Cardiac muscle cell (in vitro differentiated cells and primary cell): ENCODE measurements around the gene ERC2. TPM values are rescaled to one million over a fixed set of nuclear protein-coding genes. Genes with fewer than 3 reads are reported as not detected.

Source experiments
- DNase-seq, 2 donors: peaks; one replicate each; pipeline versions ENCODE4 v3.0.0 to v3.0.0-alpha.2; 2010 to 2017; ENCODE audit warnings: low read depth in 1 of 2, low spot score in 1 of 2
- H3K27ac ChIP-seq: fragments of 200-600 bp; sonication (generic); 2 replicates; pipeline ENCODE4 v1.5.1; 2016
- H3K27me3 ChIP-seq: fragments of 200-600 bp; sonication (generic); 2 replicates; pipeline ENCODE4 v1.6.0; 2016; ENCODE audit warnings: control low read depth
- H3K36me3 ChIP-seq: fragments of 200-600 bp; sonication (generic); 2 replicates; pipeline ENCODE4 v1.5.1; 2016; ENCODE audit warnings: control low read depth
- H3K4me1 ChIP-seq: fragments of 200-600 bp; sonication (generic); 2 replicates; pipeline ENCODE4 v1.8.1; 2017; ENCODE audit warnings: low read depth, mild to moderate bottlenecking, mixed run types
- H3K4me3 ChIP-seq: fragments of 200-600 bp; sonication (generic); 2 replicates; pipeline ENCODE4 v1.5.1; 2016; ENCODE audit warnings: mild to moderate bottlenecking
- H3K9me3 ChIP-seq: fragments of 200-600 bp; sonication (generic); 2 replicates; pipeline ENCODE4 v1.5.1; 2017; ENCODE audit warnings: low read depth, mild to moderate bottlenecking, control low read depth
- polyA plus RNA-seq: library from polyadenylated mRNA; unstranded; fragments of >200 nt; fragmentation: Nextera tagmentation; extraction: Ambion mirVana; gene quantifications from 2 replicates; pipeline ENCODE4 v1.2.1, GENCODE V29; 2016
- total RNA-seq: library from RNA; depleted of rRNA; stranded (reverse); fragments of >200 nt; gene quantifications from 2 replicates; pipeline ENCODE4 v1.2.3, GENCODE V29; 2016
- TF ChIP-seq, protein P1 (sequence below): IDR thresholded peaks from 2 replicates; pipeline ENCODE4 v1.5.1; 2012; ENCODE audit warnings: low read depth, mild to moderate bottlenecking, low read length

Gene ERC2
- total and polyA plus RNA-seq, 2 experiments from 2014 or later: 18.1 to 29.0 TPM

DNA sequence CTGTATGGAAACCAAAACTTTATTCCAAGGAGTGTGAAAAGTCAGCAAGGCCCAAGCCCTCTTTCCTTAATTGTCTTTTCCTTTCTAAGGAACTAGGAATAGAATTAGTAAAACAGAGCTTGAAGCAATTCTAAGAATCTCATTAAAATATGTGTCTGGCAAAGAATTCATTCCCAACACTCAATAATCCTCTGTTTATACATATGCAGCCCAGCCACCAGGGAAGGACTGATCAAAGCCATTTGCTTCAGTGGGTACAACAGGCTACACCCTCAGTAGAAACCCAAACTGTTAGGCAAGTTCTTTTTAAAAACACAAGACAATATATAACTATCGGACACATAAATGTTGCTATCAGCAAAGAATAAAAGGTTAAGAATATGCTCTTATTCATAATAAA, 266.9 kb downstream of the ERC2 start:
- no peak for DNase-seq
- Histone ChIP-seq H3K27me3 (no peaks in the 10 kb centered on the region), H3K4me1 (peaks cover 28% of the 10 kb centered on the region), H3K4me3 (no peak overlapping the region), H3K27ac (no peak overlapping the region), H3K36me3 (no peaks in the 10 kb centered on the region), H3K9me3 (no peaks in the 10 kb centered on the region)
- TF ChIP-seq, protein P1, sequence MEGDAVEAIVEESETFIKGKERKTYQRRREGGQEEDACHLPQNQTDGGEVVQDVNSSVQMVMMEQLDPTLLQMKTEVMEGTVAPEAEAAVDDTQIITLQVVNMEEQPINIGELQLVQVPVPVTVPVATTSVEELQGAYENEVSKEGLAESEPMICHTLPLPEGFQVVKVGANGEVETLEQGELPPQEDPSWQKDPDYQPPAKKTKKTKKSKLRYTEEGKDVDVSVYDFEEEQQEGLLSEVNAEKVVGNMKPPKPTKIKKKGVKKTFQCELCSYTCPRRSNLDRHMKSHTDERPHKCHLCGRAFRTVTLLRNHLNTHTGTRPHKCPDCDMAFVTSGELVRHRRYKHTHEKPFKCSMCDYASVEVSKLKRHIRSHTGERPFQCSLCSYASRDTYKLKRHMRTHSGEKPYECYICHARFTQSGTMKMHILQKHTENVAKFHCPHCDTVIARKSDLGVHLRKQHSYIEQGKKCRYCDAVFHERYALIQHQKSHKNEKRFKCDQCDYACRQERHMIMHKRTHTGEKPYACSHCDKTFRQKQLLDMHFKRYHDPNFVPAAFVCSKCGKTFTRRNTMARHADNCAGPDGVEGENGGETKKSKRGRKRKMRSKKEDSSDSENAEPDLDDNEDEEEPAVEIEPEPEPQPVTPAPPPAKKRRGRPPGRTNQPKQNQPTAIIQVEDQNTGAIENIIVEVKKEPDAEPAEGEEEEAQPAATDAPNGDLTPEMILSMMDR: no peak

DNA sequence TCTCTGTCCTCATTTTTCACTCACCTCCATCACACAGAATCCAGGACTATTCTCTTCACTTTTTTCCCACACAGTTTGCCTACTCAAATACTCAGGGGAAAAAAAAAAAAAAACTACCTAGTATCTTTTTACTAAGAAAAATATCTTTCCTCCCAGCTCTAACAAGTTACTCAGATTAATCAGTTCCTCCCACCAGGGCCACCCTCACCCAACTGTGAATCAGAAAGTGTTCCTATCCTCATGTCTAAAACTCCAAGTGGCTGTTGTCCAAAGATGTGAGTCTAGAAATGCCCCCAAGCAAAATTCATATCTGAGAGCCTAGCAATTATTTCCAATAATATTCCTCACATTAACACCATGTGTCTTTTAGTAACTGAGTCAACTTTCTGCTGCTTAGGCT, 268.0 kb downstream of the ERC2 start:
- no peak overlapping the region for H3K4me3 ChIP-seq
- no peaks in the 10 kb centered on the region for H3K27me3 ChIP-seq
- H3K27ac ChIP-seq: no peak overlapping the region
- H3K36me3 ChIP-seq: no peaks in the 10 kb centered on the region
- H3K9me3 ChIP-seq: no peaks in the 10 kb centered on the region
- TF ChIP-seq, protein P1: no peak
- DNase-seq: no peak
- peaks cover 24% of the 10 kb centered on the region for H3K4me1 ChIP-seq

DNA sequence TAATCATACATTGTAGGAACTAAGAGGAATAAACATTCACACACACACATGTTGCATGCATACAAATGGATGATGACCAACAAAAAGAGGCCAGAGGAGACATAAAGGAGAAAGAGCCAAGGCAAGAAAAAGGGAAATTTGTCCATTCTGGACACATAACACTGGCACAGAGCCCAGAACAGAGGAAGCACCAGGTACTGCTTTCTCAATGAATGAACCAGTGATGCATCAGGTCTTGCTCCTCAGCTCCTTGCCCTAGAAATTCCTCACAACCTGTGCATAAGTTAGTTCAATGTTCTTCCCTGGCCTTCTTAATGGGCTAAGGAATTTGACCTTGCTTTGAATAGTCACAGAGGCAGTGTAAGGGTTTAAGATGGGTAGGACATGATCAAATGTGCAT, 270.3 kb downstream of the ERC2 start:
- Histone ChIP-seq H3K9me3 (no peaks in the 10 kb centered on the region), H3K27ac (no peak overlapping the region), H3K4me1 (peaks cover 9% of the 10 kb centered on the region), H3K4me3 (no peak overlapping the region), H3K36me3 (no peaks in the 10 kb centered on the region), H3K27me3 (no peaks in the 10 kb centered on the region)
- TF ChIP-seq, protein P1: no peak
- no peak for DNase-seq

DNA sequence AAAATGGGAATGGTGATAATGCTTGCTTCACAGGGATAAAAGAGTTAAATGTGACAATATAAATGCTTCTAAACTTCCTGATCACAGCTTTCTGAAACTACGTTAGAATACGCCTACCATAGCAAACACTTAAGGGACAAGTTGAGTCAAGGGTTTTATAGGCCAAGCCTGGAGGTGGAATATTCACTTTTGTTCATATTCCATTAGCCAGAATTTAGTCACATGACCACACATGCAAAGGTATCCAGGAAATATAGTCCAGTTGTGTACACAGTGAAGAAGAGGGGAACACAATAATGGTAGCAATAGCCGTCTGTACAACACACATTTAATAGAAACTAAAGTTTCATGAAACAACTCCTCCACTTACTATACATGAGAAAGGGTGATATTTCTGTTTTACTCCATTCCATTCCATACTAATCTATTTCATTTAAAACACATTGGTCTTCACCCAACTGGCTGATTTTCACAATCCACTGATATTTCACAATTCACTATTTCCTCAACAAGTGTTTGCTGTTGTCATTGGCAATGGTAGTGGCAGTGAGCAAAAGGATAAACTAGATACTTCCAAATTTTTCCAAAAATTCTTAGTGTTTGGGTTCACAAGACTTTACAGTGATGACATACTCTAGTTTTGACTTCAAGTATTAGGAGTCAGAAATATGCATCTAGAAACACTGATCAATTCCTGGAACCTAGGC, 270.9 kb downstream of the ERC2 start:
- Histone ChIP-seq H3K4me1 (peaks cover 3% of the 10 kb centered on the region), H3K4me3 (no peak overlapping the region), H3K9me3 (no peaks in the 10 kb centered on the region), H3K36me3 (no peaks in the 10 kb centered on the region), H3K27me3 (no peaks in the 10 kb centered on the region), H3K27ac (no peak overlapping the region)
- peak in 1 of 2 donors; percentile 54 for DNase-seq
- TF ChIP-seq, protein P1: no peak

DNA sequence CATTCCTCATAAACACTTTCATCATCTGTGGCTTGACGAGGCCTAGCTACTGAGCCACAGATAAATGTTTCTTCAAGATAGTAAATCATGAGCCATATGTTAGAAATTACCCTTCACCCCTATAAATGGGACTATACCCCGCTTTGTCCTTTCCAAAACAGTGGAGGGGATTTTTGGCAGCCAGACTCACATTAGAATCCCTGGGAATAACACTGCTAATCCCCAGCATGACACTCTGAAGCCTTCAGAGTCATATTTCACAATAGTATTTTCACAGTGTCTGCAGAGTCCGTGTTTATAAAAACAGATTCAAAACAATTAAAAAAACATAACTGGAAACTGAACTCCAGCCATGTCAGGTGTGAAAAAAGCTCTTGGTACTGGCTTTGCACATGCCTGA, 271.6 kb downstream of the ERC2 start:
- Histone ChIP-seq H3K4me3 (no peak overlapping the region), H3K36me3 (no peaks in the 10 kb centered on the region), H3K27ac (no peak overlapping the region), H3K27me3 (no peaks in the 10 kb centered on the region), H3K4me1 (no peaks in the 10 kb centered on the region), H3K9me3 (no peaks in the 10 kb centered on the region)
- DNase-seq: peak in 1 of 2 donors; percentile 2
- TF ChIP-seq, protein P1: no peak
